Natural killer cell treated with Interleukin-12 subunit alpha and Interleukin-12 subunit beta and Interleukin-15 and Interleukin-18, amount 100 ng/mL, for 72 hours (primary cell): ENCODE results near the gene PGM2L1. TPM values are rescaled to one million over a fixed set of nuclear protein-coding genes. Genes with fewer than 3 reads are reported as not detected.

Experiments
- ATAC-seq, 2 donors: fragments of 150-1000 bp; cut with Tn5 transposase in 1 of 2; sonication (Bioruptor Pico), chemical (Tn5 transposase) in 1 of 2; 2 replicates each; pipeline ENCODE4 v1.10.0; 2021
- DNase-seq: peaks from one replicate; pipeline ENCODE4 v3.0.0; 2022; ENCODE audit warnings: low spot score
- H3K27ac Mint-ChIP-seq, 2 donors: 1 replicate in 1 of 2; 2 replicates in 1 of 2; pipeline ENCODE4 v1.8.0; 2022; ENCODE audit warnings: mixed read lengths in 2 of 2, mild to moderate bottlenecking in 1 of 2, moderate library complexity in 1 of 2
- H3K27me3 Mint-ChIP-seq, 2 donors: 1 replicate in 1 of 2; 2 replicates in 1 of 2; pipeline ENCODE4 v1.8.0; 2022; ENCODE audit warnings: mixed read lengths in 2 of 2
- H3K36me3 Mint-ChIP-seq: one replicate; pipeline ENCODE4 v1.8.0; 2022; ENCODE audit warnings: mixed read lengths
- H3K4me1 Mint-ChIP-seq, 2 donors: 1 replicate in 1 of 2; 2 replicates in 1 of 2; pipeline ENCODE4 v1.8.0; 2022; ENCODE audit warnings: low read depth in 2 of 2, mixed read lengths in 2 of 2, mild to moderate bottlenecking in 1 of 2
- H3K4me3 Mint-ChIP-seq: one replicate; pipeline ENCODE4 v1.8.0; 2022; ENCODE audit warnings: mixed read lengths
- H3K9me3 Mint-ChIP-seq: 2 replicates; pipeline ENCODE4 v1.8.0; 2022; ENCODE audit warnings: mixed read lengths
- total RNA-seq, 2 donors: library from RNA; stranded (reverse); gene quantifications; one replicate each; pipeline ENCODE4 v1.2.3, GENCODE V29; 2022

Gene PGM2L1
- total RNA-seq, 2 donors from 2014 or later = 1.4 to 2.4 TPM

GRCh38 chr11:74283580-74284180 lies 114.6 kb downstream of the PGM2L1 start:
- Mint-ChIP-seq H3K4me1 (no peaks in the 10 kb centered on the region), H3K4me3 (no peak overlapping the region), H3K27ac (no peak overlapping the region), H3K27me3 (peaks cover 7 to 10% of the 10 kb centered on the region in 2 donors), H3K36me3 (no peaks in the 10 kb centered on the region), H3K9me3 (no peaks in the 10 kb centered on the region)
- ATAC-seq (no peak), DNase-seq (no peak)

- Mint-ChIP-seq H3K36me3 (no peaks in the 10 kb centered on the region), H3K4me3 (no peak overlapping the region), H3K27ac (no peak overlapping the region), H3K27me3 (peaks cover 11 to 14% of the 10 kb centered on the region in 2 donors), H3K9me3 (no peaks in the 10 kb centered on the region), H3K4me1 (no peaks in the 10 kb centered on the region)
- DNase-seq (no peak), ATAC-seq (no peak)
These were observed 115.3 kb downstream of the PGM2L1 start for GRCh38 chr11:74282914-74283371.

- no peaks in the 10 kb centered on the region for H3K36me3 Mint-ChIP-seq
- H3K4me3 Mint-ChIP-seq = no peak overlapping the region
- no peak for ATAC-seq
- H3K27me3 Mint-ChIP-seq = peaks cover 13 to 17% of the 10 kb centered on the region in 2 donors
- H3K27ac Mint-ChIP-seq = no peak overlapping the region
- H3K4me1 Mint-ChIP-seq = no peaks in the 10 kb centered on the region
- no peaks in the 10 kb centered on the region for H3K9me3 Mint-ChIP-seq
- no peak for DNase-seq
These were observed 115.8 kb downstream of the PGM2L1 start for GRCh38 chr11:74282421-74282820.

- DNase-seq (no peak), ATAC-seq (no peak)
- no peak overlapping the region for H3K4me3 Mint-ChIP-seq
- H3K36me3 Mint-ChIP-seq = no peaks in the 10 kb centered on the region
- no peak overlapping the region for H3K27ac Mint-ChIP-seq
- H3K27me3 Mint-ChIP-seq = peaks cover 14 to 27% of the 10 kb centered on the region in 2 donors
- H3K9me3 Mint-ChIP-seq = no peaks in the 10 kb centered on the region
- H3K4me1 Mint-ChIP-seq = no peaks in the 10 kb centered on the region
These were observed 117.7 kb downstream of the PGM2L1 start for GRCh38 chr11:74280494-74280893.

Other genes starting within 250 kb of the PGM2L1 start
- gene C2CD3, start 227.4 kb downstream of the PGM2L1 start, total RNA-seq = 10 to 100 TPM; 49.1 to 76.7 TPM
- gene PPME1, start 227.1 kb downstream of the PGM2L1 start, total RNA-seq = 10 to 100 TPM; 50.6 to 51.5 TPM
- gene P4HA3, start 86.8 kb downstream of the PGM2L1 start, total RNA-seq = not detected
- gene KCNE3, start 69.1 kb upstream of the PGM2L1 start, total RNA-seq = under 1 TPM; 0.10 to 0.73 TPM
- 1 to 10 TPM; 1.8 to 3.4 TPM for gene LIPT2, start 95.3 kb upstream of the PGM2L1 start, total RNA-seq
- gene POLD3, start 194.1 kb upstream of the PGM2L1 start, total RNA-seq = 10 to 100 TPM; 46.2 to 58.9 TPM